SK-N-SH treated with all-trans-retinoic acid at 6 μM for 48 hours (cell line): ENCODE results near the gene C9orf50.

Source experiments
- ARNTL ChIP-seq: fragments of 450-650 bp; formaldehyde crosslinking; IDR thresholded peaks from 2 replicates; pipeline ENCODE4 v1.5.0; 2020; ENCODE audit warnings: low read depth, mild to moderate bottlenecking, moderate library complexity, borderline replicate concordance
- CSDC2 ChIP-seq: fragments of 250-450 bp; sonication (Bioruptor Pico); IDR thresholded peaks from 2 replicates; pipeline ENCODE4 v1.5.0; 2020; ENCODE audit warnings: mild to moderate bottlenecking, moderate library complexity
- ESRRG ChIP-seq: fragments of 250-450 bp; sonication (Bioruptor Pico); IDR thresholded peaks from 2 replicates; pipeline ENCODE4 v1.6.1; 2021; ENCODE audit warnings: mild to moderate bottlenecking
- GLIS3 ChIP-seq: fragments of 250-450 bp; sonication (Bioruptor Pico); IDR thresholded peaks from 2 replicates; pipeline ENCODE4 v1.5.0; 2020; ENCODE audit warnings: mild to moderate bottlenecking, moderate library complexity
- PATZ1 ChIP-seq: fragments of 250-450 bp; sonication (Bioruptor Pico); IDR thresholded peaks from 2 replicates; pipeline ENCODE4 v1.8.0; 2020; ENCODE audit warnings: mild to moderate bottlenecking, moderate library complexity, borderline replicate concordance
- RARB ChIP-seq: fragments of 250-450 bp; sonication (Bioruptor Pico); IDR thresholded peaks from 2 replicates; pipeline ENCODE4 v1.8.0; 2021; ENCODE audit warnings: mild to moderate bottlenecking, moderate library complexity
- SNAI2 ChIP-seq: fragments of 250-450 bp; sonication (Bioruptor Pico); IDR thresholded peaks from 2 replicates; pipeline ENCODE4 v1.5.0; 2020; ENCODE audit warnings: mild to moderate bottlenecking, moderate library complexity
- TCF4 ChIP-seq: fragments of 250-450 bp; sonication (Bioruptor Pico); IDR thresholded peaks from 2 replicates; pipeline ENCODE4 v1.8.0; 2021; ENCODE audit warnings: mild to moderate bottlenecking, moderate library complexity, borderline replicate concordance
- TOX ChIP-seq: fragments of 250-450 bp; sonication (Bioruptor Pico); IDR thresholded peaks from 2 replicates; pipeline ENCODE4 v1.8.0; 2021; ENCODE audit warnings: mild to moderate bottlenecking, moderate library complexity, borderline replicate concordance
- TSHZ2 ChIP-seq: fragments of 250-450 bp; sonication (Bioruptor Pico); IDR thresholded peaks from 2 replicates; pipeline ENCODE4 v1.5.0; 2020; ENCODE audit warnings: mild to moderate bottlenecking, moderate library complexity
- ZC3H10 ChIP-seq: fragments of 250-450 bp; sonication (Bioruptor Pico); IDR thresholded peaks from 2 replicates; pipeline ENCODE4 v1.5.1; 2021; ENCODE audit warnings: mild to moderate bottlenecking, moderate library complexity
- ZFP3 ChIP-seq: fragments of 250-450 bp; sonication (Bioruptor Pico); IDR thresholded peaks from 2 replicates; pipeline ENCODE4 v1.5.0; 2020; ENCODE audit warnings: mild to moderate bottlenecking, moderate library complexity
- ZFP30 ChIP-seq: fragments of 450-650 bp; formaldehyde crosslinking; IDR thresholded peaks from 2 replicates; pipeline ENCODE4 v1.5.0; 2022; ENCODE audit warnings: mild to moderate bottlenecking, moderate library complexity
- ZNF8 ChIP-seq: fragments of 450-650 bp; formaldehyde crosslinking; IDR thresholded peaks from 2 replicates; pipeline ENCODE4 v1.5.0; 2020; ENCODE audit warnings: mild to moderate bottlenecking, moderate library complexity

GRCh38 chr9:129644902-129645301 is 24.0 kb upstream of the C9orf50 start:
- TF ChIP-seq ZC3H10 (CRISPR knock-in tag) (no peak), ZNF8 (CRISPR knock-in tag) (no peak), SNAI2 (no peak), TOX (no peak), TSHZ2 (CRISPR knock-in tag) (no peak), ZFP3 (CRISPR knock-in tag) (no peak), RARB (no peak), ARNTL (no peak), GLIS3 (no peak), TCF4 (CRISPR knock-in tag) (no peak), ZFP30 (CRISPR knock-in tag) (no peak), PATZ1 (CRISPR knock-in tag) (no peak), ESRRG (CRISPR knock-in tag) (no peak), CSDC2 (CRISPR knock-in tag) (no peak)
